Uterus (tissue), 2 donors: Measurements from ENCODE around the gene NHS.

Experiments
- POLR2A ChIP-seq, 2 donors: fragments of 450-650 bp; IDR thresholded peaks; one replicate each; pipeline ENCODE4 v1.6.1; 2016; ENCODE audit warnings: antibody characterized with exemption in 2 of 2, mild to moderate bottlenecking in 1 of 2, moderate library complexity in 1 of 2
- TF ChIP-seq, protein P1 (sequence below), 4 experiments: fragments of 200-600 bp in 2 of 4; fragments of 450-650 bp in 2 of 4; sonication (generic) in 2 of 4; IDR thresholded peaks; one replicate each; pipeline ENCODE4 v1.5.1; 2016 to 2019; ENCODE audit warnings: antibody characterized with exemption in 4 of 4, mild to moderate bottlenecking in 2 of 4, moderate library complexity in 1 of 4

GRCh38 chrX:17616936-17617335, 241.9 kb downstream of the NHS start:
- TF ChIP-seq, protein P1, sequence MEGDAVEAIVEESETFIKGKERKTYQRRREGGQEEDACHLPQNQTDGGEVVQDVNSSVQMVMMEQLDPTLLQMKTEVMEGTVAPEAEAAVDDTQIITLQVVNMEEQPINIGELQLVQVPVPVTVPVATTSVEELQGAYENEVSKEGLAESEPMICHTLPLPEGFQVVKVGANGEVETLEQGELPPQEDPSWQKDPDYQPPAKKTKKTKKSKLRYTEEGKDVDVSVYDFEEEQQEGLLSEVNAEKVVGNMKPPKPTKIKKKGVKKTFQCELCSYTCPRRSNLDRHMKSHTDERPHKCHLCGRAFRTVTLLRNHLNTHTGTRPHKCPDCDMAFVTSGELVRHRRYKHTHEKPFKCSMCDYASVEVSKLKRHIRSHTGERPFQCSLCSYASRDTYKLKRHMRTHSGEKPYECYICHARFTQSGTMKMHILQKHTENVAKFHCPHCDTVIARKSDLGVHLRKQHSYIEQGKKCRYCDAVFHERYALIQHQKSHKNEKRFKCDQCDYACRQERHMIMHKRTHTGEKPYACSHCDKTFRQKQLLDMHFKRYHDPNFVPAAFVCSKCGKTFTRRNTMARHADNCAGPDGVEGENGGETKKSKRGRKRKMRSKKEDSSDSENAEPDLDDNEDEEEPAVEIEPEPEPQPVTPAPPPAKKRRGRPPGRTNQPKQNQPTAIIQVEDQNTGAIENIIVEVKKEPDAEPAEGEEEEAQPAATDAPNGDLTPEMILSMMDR (IDR thresholded peaks at IDR 0.05), result no peak
- no peak for TF ChIP-seq POLR2A (IDR thresholded peaks at IDR 0.05)
